K562 (cell line): ENCODE results near the gene ALG11. TPM values are rescaled to one million over a fixed set of nuclear protein-coding genes. Genes with fewer than 3 reads are reported as not detected.

ENCODE experiments used
- ATF6 ChIP-seq: sonication (generic); formaldehyde crosslinking; IDR thresholded peaks from 2 replicates; pipeline ENCODE4 v1.4.0; 2020; ENCODE audit warnings: mild to moderate bottlenecking, missing genetic modification reagents
- BCL6 ChIP-seq: fragments of 250-450 bp; sonication (Bioruptor Pico); IDR thresholded peaks from 2 replicates; pipeline ENCODE4 v1.4.0; 2020
- CHD2 ChIP-seq: IDR thresholded peaks from 2 replicates; pipeline ENCODE4 v1.6.1; 2011; ENCODE audit warnings: low read depth, low read length
- GTF2E2 ChIP-seq: fragments of 200-800 bp; sonication (Bioruptor generic); IDR thresholded peaks from 2 replicates; pipeline ENCODE4 v1.6.1; 2016; ENCODE audit warnings: missing genetic modification characterization, missing compliant biosample characterization
- HDAC1 ChIP-seq, 2 experiments: fragments of 450-650 bp; IDR thresholded peaks; 2 replicates each; pipeline ENCODE4 v1.6.1; 2016 to 2017; ENCODE audit warnings: inconsistent platforms in 1 of 2, mild to moderate bottlenecking in 1 of 2, moderate library complexity in 1 of 2
- POLR2H ChIP-seq: IDR thresholded peaks from 2 replicates; pipeline ENCODE4 v1.6.1; 2016; ENCODE audit warnings: missing genetic modification characterization, low read depth, mild to moderate bottlenecking, control low read depth, missing compliant biosample characterization, moderate library complexity
- RERE ChIP-seq: sonication (generic); formaldehyde crosslinking; IDR thresholded peaks from 2 replicates; pipeline ENCODE4 v1.8.0; 2023; ENCODE audit warnings: missing genetic modification reagents, mild to moderate bottlenecking, borderline replicate concordance
- ZBTB26 ChIP-seq: fragments of 450-650 bp; formaldehyde crosslinking; IDR thresholded peaks from 2 replicates; pipeline ENCODE4 v1.4.0; 2022; ENCODE audit warnings: missing genetic modification characterization
- polyA plus RNA-seq, 8 experiments: library from polyadenylated mRNA; depleted of rRNA in 4 of 8; stranded (reverse) in 5 of 8; unstranded in 3 of 8; fragments of >200 nt; fragmentation: Nextera tagmentation in 2 of 8; fragmentation: Illumina TruSeq in 1 of 8; extraction: Ambion mirVana in 2 of 8; extraction: Trizol in 1 of 8; gene quantifications; 2 replicates each; pipeline versions ENCODE4 v1.2.1 to v1.2.3, GENCODE V29; 2011 to 2014; ENCODE audit warnings: inconsistent platforms in 1 of 8, missing spikeins in 1 of 8
- total RNA-seq, 7 experiments: library from RNA; depleted of rRNA in 6 of 7; stranded (reverse); fragments of >200 nt in 6 of 7; fragmentation: Illumina TruSeq in 2 of 7; extraction: Trizol in 2 of 7; gene quantifications; 2 replicates each; pipeline versions ENCODE4 v1.2.1 to v1.2.3, GENCODE V29; 2011 to 2021; ENCODE audit warnings: low replicate concordance in 1 of 7

ALG11 gene
- total and polyA plus RNA-seq, 9 of the 15 experiments (the other 6 are each of a cell fraction or from before 2014, with no cell fraction given), result 7.3 to 19.2 (median 16.3) TPM

GRCh38 chr13:52016296-52016695 lies 4.1 kb downstream of the ALG11 start (continued):
- TF ChIP-seq RERE (CRISPR knock-in tag) (no peak), GTF2E2 (tag) (no peak), HDAC1 (IDR thresholded peaks at IDR 0.05) (no peak), ATF6 (CRISPR knock-in tag) (no peak), BCL6 (no peak), POLR2H (tag) (no peak), ZBTB26 (CRISPR knock-in tag) (no peak), CHD2 (no peak)
